KBM-7 (cell line): Measurements from ENCODE around the gene RAP1GAP2.

Experiments
- DNase-seq: peaks from one replicate; pipeline ENCODE4 v3.0.0-alpha.2; 2015
- in situ Hi-C: fragments of 300-500 bp; cut with MboI; formaldehyde crosslinking; loops from 2 replicates; pipeline ENCODE4 v1.14.3; 2020; ENCODE audit warnings: low sequenced_read_pairs, low pct_unique_long_range_greater_than_20kb, mixed read lengths

The RAP1GAP2 gene

DNA sequence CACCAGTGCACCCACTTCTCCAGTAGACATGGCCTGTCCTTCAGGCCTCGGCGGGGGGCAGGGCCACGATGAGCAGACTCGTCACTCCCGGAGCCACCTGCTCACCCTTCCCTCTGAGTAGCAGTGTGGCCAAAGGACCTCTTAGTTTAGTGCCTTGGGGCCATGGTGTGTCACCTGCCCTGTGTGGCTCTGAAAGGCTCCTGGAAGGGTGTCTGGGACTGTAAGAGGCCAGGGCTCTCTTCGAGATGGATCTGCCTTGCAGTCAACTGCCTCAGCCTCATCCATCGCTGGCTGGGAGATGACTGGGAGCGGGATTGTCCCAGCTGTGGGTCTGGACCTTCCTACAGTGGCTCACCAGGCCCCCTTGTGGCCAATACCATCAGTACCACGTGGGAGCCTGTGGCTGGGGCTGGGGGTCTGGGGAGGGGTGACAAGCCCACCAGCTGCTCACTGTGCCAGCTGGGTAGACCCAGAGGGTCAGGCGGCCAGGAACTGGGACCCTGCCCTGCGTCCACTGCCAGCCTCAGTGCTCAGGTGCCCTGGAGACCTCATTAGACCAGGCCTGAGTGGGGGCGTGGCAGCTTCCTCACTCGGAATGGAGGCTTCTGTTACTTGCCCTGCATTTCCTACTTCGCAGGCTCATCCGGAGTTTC, 133.8 kb downstream of the RAP1GAP2 start:
- in situ Hi-C loops, result no loop called here
- peak; percentile 35 for DNase-seq

DNA sequence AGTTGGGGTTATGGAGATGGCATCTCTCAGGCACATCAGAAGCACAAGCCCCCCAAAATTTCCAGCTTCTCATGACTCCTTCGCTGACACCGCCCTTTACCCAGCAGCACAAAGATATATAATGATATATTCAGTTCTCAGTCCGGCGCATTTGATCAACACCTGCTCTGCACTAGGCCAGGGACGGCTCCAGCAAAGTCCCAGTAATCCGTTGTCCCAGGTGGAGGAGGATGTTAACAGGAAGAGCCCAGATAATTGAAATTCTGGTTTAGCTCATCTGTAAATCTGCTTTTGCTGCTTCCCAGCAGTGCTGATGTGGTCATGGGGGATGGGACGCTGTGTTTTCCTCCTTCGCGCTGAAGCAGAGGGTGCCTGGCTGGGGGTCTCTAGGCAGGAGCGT, 135.6 kb downstream of the RAP1GAP2 start:
- no peak for DNase-seq
- in situ Hi-C loops, result no loop called here

DNA sequence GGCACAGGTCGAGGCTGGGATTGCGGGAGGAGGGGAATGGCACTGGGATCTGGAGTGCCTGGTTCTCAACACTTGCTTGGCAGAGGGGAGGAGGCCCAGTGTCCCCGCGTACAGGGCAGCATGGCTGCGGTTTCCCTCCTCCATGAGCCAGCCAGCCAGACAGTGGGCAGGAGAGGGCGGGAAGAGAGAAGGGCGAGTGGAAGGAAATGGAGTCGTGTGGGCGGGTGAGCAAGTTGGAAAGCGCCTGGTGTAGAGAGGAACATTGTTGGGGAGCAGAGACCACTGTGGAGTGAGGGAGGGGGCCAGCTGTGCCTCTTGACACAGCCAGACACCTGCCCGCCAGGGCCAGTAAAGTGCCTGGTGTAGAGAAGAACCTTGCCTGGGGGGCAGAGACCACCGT, 136.7 kb downstream of the RAP1GAP2 start:
- in situ Hi-C loops, result no loop called here
- DNase-seq, result no peak

DNA sequence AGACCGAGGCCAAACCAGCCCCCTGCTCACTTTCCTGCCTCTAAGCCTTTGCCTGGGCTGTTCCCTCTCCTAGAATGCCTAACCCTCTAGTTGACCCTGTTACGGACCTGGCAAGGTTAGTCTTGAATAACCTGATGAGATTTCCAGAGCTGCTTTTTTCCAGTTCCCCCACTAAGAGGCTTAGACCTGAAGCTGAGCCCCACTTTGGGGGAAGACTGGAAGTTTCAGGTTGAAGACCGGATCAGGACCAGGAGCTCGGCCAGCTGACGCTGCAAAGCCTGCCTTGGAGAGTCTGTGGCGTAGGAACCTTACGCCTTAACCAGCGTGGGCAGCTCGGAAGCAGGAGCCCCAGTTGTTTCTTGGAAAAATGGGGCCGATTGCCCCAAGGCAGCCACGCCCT, 137.4 kb downstream of the RAP1GAP2 start:
- DNase-seq, result no peak
- in situ Hi-C loops, result no loop called here

DNA sequence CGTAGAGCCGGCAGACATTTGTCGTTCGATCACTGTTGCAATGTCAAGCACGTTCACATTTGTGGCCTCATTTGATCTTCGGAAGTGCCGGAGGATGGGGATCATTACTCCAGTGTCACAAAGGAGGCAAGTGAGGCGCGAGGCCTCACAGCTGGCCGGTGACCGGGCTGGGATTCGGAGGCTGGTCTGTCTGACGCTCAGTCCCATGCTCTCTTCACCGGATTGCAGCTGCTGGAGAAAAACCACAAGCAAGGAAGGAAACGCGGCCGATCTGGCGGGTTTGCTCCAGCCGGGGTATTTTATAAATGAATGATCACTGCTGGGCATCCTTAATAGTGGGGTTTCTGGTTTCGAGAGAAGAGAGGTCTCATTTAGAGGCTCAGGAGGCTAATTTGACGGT, 139.4 kb downstream of the RAP1GAP2 start:
- peak; percentile 36 for DNase-seq
- in situ Hi-C loops, result no loop called here

DNA sequence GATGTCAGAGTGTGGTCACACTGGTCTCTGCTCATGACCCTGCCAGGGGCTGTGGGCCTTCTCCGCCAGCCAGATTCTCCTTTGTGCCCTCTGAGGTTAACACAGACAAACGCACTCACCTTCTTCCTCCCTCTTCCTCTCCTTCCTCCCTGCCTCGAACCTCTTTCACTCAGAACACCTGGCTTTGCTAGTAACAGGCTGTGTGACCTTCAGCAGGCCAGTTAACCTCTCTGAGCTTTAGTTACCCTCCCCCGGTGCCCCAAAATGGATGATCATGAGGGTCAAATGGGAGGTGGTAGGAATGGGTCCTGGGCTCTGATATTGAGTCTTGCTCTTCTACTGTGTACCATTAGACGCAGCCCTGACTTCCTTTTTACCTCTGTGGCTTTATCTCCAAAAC, 140.1 kb downstream of the RAP1GAP2 start:
- no peak for DNase-seq
- in situ Hi-C loops, result no loop called here

DNA sequence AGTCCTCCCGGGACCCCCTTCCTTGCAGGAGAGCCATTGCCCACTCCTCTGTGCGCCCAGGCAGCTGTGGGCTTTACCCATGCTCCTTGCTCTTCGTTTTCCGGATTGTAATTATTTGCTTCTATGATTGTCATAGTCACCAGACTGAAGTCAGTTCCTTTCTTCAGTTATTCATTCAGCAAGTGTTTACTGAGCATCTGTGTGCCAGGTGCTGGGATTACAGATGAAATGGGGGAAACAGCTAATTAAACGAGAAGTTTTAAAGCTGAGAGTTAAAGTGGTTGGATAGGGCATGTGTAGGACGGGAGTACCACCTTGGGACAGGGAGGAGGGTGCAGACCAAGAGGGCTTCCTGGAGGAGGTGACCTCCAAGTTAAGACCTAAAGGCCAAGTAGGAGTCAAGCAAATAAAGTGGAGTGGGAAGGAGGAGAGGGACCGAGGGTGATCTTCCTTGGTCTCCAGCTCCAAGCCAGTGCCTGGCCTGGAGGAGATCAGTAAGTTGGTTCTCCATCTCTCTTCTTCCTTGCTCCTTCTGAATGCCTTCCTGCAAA, 140.6 kb downstream of the RAP1GAP2 start:
- in situ Hi-C loops, result no loop called here
- DNase-seq, result no peak

DNA sequence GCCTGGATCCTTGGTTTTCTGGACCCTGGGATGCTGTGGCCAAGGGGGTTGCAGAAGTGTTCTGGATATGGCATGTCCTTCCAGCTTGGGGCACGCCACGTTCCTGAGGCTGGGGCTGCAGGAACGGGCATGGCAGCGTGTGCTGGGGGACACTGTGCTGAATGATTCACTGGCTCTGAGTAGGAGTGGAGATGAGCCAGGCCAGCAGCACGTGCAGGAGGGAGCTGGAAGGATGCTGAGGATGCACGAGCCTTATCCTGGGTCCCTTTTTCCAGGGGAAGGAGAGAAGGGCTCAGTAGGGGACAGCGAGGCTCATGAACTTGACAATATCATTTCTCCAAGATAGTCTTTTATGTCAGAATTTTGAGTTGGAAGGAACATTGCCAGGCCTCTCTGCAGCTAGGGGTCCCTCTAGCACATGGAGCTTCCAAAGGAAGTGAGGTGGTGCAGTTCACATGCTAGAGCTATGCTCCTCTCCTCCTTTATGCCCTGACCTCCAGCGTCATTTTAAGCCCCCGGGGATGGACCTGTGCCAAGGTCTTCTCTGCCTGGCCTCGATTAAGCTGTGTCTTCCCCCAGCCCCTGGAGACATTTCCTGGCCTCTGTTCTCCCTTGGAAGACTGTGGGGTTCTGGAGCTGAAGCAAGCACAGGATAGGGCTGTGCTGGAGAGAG, 141.2 kb downstream of the RAP1GAP2 start:
- in situ Hi-C loops, result no loop called here

DNA sequence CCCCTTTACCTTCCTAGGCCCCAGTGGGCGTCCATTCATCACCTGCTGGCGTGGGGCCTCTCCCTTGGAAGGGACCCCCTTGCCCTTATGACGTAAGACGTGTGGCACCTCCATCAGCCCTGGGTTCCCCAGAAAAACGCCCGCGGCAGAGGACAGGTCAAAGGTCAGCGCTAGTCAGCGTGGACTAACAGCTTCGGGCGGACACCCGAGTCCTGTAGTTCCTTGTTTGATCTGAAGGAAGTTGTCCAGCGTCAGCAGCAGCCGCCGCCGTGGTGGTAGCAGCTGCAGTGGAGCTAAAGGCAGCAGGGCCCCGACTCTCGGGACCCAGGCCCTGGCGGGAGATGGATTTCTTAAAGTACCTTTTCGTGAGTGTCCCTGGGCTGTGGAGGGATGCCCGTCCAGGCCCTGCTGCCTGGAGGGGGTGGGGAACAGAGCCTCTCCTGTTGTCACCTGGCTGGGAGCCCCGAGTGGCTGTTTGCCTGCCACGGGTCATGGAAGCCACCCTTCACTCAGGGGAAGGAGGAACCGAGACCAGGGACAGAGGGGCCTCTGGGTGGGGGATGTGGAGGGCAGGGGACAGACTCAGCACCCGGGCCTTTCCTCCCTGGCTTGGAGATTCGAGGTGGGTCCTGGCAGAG, 143.6 kb downstream of the RAP1GAP2 start:
- in situ Hi-C loops, result no loop called here
- DNase-seq, result no peak

More for the DNA sequence above, 141.2 kb downstream of the RAP1GAP2 start:
- no peak for DNase-seq

DNA sequence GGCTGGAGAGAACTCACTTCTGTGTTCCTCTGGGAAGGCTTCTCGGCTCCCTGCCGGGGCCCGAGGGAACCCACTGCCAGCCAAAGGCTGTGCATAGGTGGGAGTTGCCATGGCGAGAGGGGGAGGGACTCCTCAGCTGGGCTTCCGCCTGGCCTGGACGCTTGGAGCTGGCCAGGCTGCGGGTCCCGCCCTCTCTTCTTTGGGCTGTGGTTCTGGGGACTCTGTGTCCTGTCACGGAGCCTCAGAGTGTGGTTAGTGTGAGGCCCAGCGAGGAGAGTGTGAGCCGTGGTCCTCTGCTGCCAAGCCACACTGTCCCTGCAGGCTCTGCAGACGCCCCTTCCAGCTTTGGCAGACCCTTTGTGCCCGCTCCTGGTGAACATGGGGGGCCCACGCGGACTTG, 144.1 kb downstream of the RAP1GAP2 start:
- in situ Hi-C loops, result no loop called here
- no peak for DNase-seq

DNA sequence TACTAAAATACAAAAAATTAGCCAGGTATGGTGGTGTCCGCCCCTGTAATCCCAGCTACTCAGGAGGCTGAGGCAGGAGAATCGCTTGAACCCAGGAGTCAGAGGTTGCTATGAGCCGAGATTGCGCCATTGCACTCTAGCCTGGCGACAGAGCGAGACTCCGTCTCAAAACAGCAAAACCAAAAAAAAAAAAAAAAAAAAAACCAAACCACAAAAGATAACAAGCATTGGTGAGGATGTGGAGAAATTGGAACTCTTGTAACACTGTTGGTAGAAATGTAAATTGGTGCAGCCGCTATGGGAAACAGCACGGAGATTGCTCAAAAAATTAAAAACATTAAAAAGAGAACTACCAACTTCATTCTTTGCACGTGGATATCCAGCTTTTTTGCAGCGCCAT, 147.7 kb downstream of the RAP1GAP2 start:
- in situ Hi-C loops, result no loop called here
- peak; percentile 69 for DNase-seq

DNA sequence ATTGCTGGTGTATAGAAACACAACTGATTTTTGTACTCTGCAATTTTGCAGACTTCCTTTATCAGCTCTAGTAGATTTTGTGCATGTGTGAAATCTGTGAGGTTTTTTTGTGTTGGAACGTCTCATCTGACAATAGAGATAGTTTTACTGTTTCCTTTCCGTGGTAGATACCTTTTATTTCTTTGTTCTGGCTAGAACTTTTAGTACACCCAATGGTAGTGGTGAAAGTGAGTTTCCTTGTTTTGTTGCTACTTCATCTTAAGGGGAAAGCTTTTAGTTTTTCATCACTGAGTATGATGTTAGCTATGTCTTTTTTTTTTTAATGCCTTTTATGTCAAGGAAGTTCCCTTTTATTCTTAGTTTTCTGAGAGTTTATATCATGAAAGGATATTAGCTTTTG, 149.1 kb downstream of the RAP1GAP2 start:
- in situ Hi-C loops, result no loop called here
- no peak for DNase-seq

DNA sequence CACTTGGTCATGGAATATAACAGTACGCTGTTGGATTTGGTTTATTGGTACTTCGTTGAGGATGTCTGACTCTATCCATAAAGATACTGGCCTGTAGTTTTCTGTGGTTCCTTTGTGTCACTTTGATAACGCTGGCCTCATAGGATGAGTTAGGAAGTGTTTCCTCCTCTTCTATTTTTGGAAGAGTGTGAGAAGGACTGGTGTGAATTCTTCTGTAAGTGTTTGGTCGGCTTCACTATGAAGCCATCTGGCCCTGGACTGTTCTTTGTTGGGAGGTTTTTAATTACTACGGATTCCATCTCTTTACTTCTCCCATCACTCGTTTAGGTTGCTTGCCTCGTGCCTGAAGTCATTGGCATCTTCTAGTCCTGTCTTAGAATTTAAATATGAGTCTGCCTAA, 149.9 kb downstream of the RAP1GAP2 start:
- in situ Hi-C loops, result no loop called here
- no peak for DNase-seq

DNA sequence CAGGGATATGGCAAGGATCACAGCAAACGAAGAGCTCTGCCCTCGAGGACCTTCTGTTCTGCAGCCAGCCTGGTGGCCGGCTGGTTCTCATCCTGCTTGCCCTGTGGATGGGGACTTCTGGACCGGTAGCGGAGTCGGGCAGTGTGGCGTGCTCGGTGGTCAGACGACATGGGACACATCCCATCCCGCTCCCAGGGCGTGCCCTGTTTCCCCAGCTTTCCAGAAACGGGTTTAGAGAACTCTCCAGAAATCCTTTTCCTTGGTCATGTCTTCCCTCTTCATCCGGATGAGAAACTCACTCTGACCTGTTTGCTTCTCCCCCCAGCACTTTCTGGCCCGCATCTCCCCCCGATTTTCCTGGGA, 151.3 kb downstream of the RAP1GAP2 start:
- in situ Hi-C loops, result no loop called here

DNA sequence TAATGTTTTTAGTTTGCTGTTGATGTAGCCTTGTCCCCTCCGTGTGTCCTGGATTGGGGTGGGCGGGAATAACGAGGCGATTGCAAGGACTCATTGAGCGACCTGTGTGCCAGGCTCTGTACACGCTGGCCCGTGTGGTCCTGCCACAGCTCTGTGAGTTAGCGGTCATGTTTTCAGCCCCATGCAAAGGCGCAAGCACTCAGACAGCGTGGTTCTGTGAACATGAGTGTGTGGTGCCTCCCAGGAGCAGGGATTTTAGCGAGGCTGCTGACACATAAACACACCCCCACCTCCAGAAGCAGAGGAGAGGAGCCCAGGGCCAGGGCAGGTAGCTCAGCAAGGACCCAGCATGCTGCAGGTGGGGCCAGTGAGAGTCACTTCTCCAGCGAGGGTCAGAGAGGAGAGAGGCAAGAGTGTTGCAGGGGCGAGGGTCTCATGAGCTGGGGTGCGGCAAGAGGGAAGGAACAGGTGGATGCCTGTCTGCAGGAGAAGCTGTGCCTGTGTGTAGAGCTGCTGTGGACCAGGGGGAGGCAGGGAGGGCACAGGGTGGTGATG, 151.8 kb downstream of the RAP1GAP2 start:
- DNase-seq, result no peak
- in situ Hi-C loops, result no loop called here

More for the DNA sequence above, 151.3 kb downstream of the RAP1GAP2 start:
- DNase-seq, result no peak

DNA sequence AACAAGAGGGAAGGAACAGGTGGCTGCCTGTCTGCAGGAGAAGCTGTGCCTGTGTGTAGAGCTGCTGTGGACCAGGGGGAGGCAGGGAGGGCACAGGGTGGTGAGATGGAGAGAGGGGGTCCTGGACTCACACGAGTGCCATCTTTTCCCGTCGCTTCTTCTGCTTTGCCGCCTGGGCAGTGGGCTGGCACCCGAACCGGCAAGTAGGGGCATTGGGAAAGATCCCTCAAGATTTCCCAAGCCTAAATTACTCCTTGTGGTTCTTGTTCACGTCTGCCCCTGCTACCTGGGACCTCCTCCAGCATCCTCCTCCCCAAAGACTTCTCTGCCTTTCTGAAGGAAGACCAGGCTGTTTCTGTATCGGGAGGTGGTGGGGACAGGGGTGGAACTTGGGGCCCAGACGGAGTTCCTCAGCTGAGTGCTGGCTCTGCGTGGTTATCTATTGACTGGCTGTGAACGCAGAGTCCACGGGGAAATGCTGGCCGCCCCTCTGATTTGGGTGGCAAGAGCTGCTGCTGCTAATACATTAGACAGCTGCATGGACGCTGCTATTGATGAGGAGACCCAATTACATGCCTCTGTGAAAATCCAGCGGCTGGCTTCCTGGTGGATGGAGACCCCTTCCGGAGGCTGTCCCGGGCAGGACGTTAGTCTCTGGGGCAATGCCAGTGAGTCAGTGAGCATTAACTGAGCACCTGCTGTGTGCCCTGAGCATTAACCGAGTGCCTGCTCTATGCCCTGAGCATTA, 152.7 kb downstream of the RAP1GAP2 start:
- in situ Hi-C loops, result no loop called here
- no peak for DNase-seq

DNA sequence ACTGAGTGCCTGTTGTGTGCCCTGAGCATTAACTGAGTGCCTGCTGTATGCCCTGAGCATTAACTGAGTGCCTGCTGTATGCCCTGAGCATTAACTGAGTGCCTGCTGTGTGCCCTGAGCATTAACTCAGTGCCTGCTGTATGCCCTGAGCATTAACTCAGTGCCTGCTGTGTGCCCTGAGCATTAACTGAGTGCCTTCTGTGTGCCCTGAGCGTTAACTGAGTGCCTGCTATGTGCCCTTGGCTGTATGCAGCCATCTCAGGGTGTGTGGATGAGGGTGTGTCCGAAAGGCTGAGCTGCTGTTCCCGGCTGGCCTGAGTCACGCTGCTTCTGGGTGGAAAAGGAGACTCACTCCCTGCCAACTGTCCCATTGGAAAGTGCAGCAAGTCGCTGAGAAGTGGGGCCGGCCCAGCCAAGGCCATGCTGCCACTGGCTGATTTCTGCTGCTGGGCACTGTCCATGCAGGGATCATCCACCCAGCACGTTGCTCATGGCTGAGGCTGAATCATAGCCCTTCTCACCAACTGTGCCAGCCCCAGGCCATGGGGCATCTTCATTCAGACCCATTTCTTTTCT, 153.3 kb downstream of the RAP1GAP2 start:
- DNase-seq, result no peak
- in situ Hi-C loops, result no loop called here

DNA sequence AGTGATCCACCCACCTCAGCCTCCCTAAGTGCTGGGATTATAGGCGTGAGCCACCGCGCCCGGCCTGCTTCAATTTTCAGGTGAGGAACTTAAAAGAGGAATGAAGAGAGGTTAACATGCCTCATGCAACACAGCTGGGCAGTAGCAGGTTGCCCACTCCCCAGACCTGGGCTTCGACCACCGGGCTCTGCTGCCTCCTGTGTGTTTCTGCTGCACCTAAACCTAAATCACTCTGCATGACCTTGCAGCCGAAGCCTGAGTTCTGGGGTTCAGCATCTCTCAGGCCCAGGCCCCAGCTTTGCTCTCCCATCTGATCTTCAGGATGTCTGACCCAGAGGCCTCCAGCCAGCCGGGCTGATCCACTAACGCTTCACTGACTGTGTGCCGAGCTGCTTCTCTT, 154.6 kb downstream of the RAP1GAP2 start:
- in situ Hi-C loops, result no loop called here
- no peak for DNase-seq

DNA sequence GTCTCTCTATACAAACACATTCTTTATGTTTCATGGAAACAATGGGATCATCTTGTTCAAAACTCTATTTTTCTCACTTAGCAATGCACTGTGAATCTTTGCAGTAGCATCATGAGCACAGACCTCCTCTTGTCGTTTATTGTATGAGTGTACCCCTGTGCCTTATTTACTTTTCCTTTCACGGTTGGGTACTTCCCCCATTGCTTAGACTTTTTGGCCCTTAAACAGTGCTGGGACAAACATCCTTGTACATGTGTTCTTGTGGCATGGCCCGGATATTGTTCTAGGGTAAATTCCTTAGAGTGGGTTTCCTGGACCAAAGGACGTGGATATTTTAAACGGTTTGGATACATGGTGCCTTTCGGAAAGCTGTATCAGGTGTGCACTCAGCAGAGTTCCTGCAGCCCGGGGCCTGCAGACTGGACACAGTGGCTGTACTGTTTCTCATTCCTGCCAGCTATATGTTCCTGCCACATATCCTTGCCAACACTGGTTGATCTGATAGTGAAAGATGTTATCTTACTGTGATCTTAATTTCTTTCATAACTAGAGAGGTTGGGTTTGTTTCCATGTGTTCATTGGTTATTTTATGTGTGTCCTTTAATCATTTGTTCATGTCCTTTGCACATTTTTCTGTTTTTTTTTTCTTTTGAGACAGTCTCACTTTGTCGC, 156.1 kb downstream of the RAP1GAP2 start:
- DNase-seq, result no peak
- in situ Hi-C loops, result no loop called here
